H1 (cell line): ENCODE data around the gene ANKRD66. TPM values are rescaled to one million over a fixed set of nuclear protein-coding genes. Genes with fewer than 3 reads are reported as not detected.

Source experiments
- NRF1 ChIP-seq: IDR thresholded peaks from 2 replicates; pipeline ENCODE4 v1.6.1; 2011; ENCODE audit warnings: mild to moderate bottlenecking, low read depth, low read length, improper control_type of control experiment
- polyA plus RNA-seq, 7 experiments: library from polyadenylated mRNA; depleted of rRNA in 3 of 7; stranded (reverse) in 5 of 7; unstranded in 2 of 7; fragments of >200 nt in 5 of 7; fragments of 200-250 nt in 2 of 7; gene quantifications; 1 replicate in 5 of 7; 2 replicates in 1 of 7; 4 replicates in 1 of 7; pipeline versions ENCODE4 v1.2.1 to v1.2.3, GENCODE V29; 2011 to 2013; ENCODE audit warnings: missing spikeins in 2 of 7, mixed read lengths in 2 of 7
- total RNA-seq: library from RNA; stranded (reverse); fragmentation: NEBNext Ultra II Directional; extraction: Animal tissue kit (Norgen Biotek cat#: 25700); gene quantifications from 2 replicates; pipeline ENCODE4 v1.2.1, GENCODE V29; 2021

Gene ANKRD66
- total and polyA plus RNA-seq, 2 of the 8 experiments (the other 6 are each of a cell fraction or from before 2014, with no cell fraction given) = 0.05 TPM; not detected in 1

DNA sequence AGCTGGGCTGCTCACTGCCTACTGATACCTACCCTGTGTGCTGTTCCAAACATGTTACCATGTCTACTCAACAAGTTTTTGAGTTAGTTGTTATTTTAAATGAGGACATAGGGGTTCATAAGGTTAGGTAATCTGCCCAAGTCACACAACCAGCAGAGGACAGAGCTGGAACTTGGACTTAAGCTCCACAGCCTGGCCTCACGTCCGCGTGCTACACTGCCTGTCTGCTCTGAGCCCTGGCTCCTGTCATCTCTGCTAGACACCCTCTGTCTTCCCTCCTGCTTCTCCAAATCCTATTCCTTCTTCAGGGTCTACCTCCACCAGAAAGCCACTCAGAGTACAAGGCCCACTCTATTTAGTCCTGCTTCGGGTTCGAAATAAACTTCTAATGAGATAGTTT lies 18.2 kb downstream of the ANKRD66 start (continued):
- TF ChIP-seq NRF1 = no peak
